ENCODE results near the gene MIAT. TPM values are rescaled to one million over a fixed set of nuclear protein-coding genes. Genes with fewer than 3 reads are reported as not detected.

MIAT gene
- total RNA-seq, 1 experiment from 2014 or later = 0.41 TPM

DNA sequence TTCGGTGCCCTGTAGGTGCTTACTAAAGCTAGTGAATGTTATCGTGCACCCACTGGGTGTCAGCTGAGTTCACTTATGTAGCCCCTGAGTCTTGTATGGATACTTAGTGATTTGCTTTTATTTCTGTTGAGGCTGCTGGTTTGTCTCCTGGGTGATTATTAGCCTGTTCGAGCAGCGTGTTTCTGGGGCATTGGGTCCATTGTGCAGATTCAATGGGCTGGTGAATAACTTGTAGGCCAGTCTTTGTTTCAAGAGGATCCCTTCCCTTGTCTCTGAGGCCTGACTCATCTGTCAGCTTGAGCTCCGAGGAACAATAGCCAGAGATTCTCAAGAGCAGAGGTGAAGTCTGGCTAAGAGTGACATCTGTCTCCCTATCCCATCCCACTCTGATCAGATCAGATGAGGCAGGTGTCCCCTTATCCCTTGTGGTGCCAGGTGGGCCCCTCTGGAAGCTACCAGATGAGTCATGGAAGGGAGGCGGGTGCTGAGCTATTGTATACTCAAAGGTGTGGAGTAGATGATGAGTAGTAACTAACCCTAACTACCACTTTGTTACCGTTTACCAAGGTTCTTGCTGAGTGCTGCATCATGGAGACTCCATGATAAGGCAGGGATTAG lies 3.7 kb downstream of the MIAT start:
- CTCF ChIA-PET = interaction anchor here (0.5 kb wide), 1 partner anchor 1443 kb away, joined by 3 read pairs; no protein-coding TSS in a partner anchor
- Mint-ChIP-seq H3K4me3 (ENCODE audit: unreplicated experiment) (no peak overlapping the region), H3K27me3 (ENCODE audit: insufficient read depth, unreplicated experiment) (peaks cover 25% of the 10 kb centered on the region), H3K9me3 (ENCODE audit: unreplicated experiment) (no peaks in the 10 kb centered on the region), H3K4me1 (ENCODE audit: low read depth, unreplicated experiment) (no peaks in the 10 kb centered on the region), H3K27ac (ENCODE audit: unreplicated experiment) (no peak overlapping the region), H3K36me3 (ENCODE audit: insufficient read depth, unreplicated experiment) (no peaks in the 10 kb centered on the region)
- no peak for TF ChIP-seq CTCF (IDR thresholded peaks at IDR 0.05; ENCODE audit: insufficient read depth in 1 of 2, low read depth in 1 of 2, low read length in 1 of 2, severe bottlenecking in 1 of 2, unreplicated experiment in 1 of 2)
- no peaks in the 10 kb centered on the region for H3K27me3 ChIP-seq (replicated peaks; ENCODE audit: control insufficient read depth, insufficient read depth, low read length)
- POLR2A ChIA-PET = no interaction called here
- H3K9me3 ChIP-seq = no peaks in the 10 kb centered on the region
- no peak overlapping the region for H3K4me3 ChIP-seq (ENCODE audit: low read depth, low read length)
- no peaks in the 10 kb centered on the region for H3K4me1 ChIP-seq
- no peak for DNase-seq
- no TSS peak for BruUV-seq (replicated peaks)
- intact Hi-C loops (cut with micrococcal nuclease; ENCODE audit: unreplicated experiment) = no loop called here
- no peaks in the 10 kb centered on the region for H3K36me3 ChIP-seq (ENCODE audit: control insufficient read depth, insufficient read depth, low read length)

GRCh38 chr22:26662160-26662559 lies 4.8 kb downstream of the MIAT start:
- intact Hi-C loops (cut with micrococcal nuclease; ENCODE audit: unreplicated experiment) = no loop called here
- Histone ChIP-seq H3K27me3 (replicated peaks; ENCODE audit: control insufficient read depth, insufficient read depth, low read length) (no peaks in the 10 kb centered on the region), H3K4me3 (ENCODE audit: low read depth, low read length) (no peak overlapping the region), H3K9me3 (no peaks in the 10 kb centered on the region), H3K36me3 (ENCODE audit: control insufficient read depth, insufficient read depth, low read length) (no peaks in the 10 kb centered on the region), H3K4me1 (no peaks in the 10 kb centered on the region)
- Mint-ChIP-seq H3K9me3 (ENCODE audit: unreplicated experiment) (no peaks in the 10 kb centered on the region), H3K27me3 (ENCODE audit: insufficient read depth, unreplicated experiment) (peaks cover 22% of the 10 kb centered on the region), H3K36me3 (ENCODE audit: insufficient read depth, unreplicated experiment) (no peaks in the 10 kb centered on the region), H3K4me3 (ENCODE audit: unreplicated experiment) (no peak overlapping the region), H3K4me1 (ENCODE audit: low read depth, unreplicated experiment) (no peaks in the 10 kb centered on the region), H3K27ac (ENCODE audit: unreplicated experiment) (no peak overlapping the region)
- TF ChIP-seq CTCF (IDR thresholded peaks at IDR 0.05; ENCODE audit: insufficient read depth in 1 of 2, low read depth in 1 of 2, low read length in 1 of 2, severe bottlenecking in 1 of 2, unreplicated experiment in 1 of 2) = no peak
- BruUV-seq (replicated peaks) = no TSS peak
- POLR2A ChIA-PET = no interaction called here
- CTCF ChIA-PET = interaction anchor here (0.6 kb wide), 1 partner anchor 1750 kb away, joined by 3 read pairs; no protein-coding TSS in a partner anchor
- no peak for DNase-seq

GRCh38 chr22:26663374-26663923 lies 6.1 kb downstream of the MIAT start:
- Mint-ChIP-seq H3K36me3 (ENCODE audit: insufficient read depth, unreplicated experiment) (no peaks in the 10 kb centered on the region), H3K27me3 (ENCODE audit: insufficient read depth, unreplicated experiment) (peaks cover 14% of the 10 kb centered on the region), H3K4me1 (ENCODE audit: low read depth, unreplicated experiment) (no peaks in the 10 kb centered on the region), H3K9me3 (ENCODE audit: unreplicated experiment) (no peaks in the 10 kb centered on the region), H3K4me3 (ENCODE audit: unreplicated experiment) (no peak overlapping the region), H3K27ac (ENCODE audit: unreplicated experiment) (no peak overlapping the region)
- TF ChIP-seq CTCF (IDR thresholded peaks at IDR 0.05; ENCODE audit: insufficient read depth in 1 of 2, low read depth in 1 of 2, low read length in 1 of 2, severe bottlenecking in 1 of 2, unreplicated experiment in 1 of 2) = no peak
- intact Hi-C loops (cut with micrococcal nuclease; ENCODE audit: unreplicated experiment) = no loop called here
- H3K4me1 ChIP-seq = no peaks in the 10 kb centered on the region
- ChIA-PET POLR2A (no interaction called here), CTCF (no interaction called here)
- no peaks in the 10 kb centered on the region for H3K9me3 ChIP-seq
- H3K36me3 ChIP-seq (ENCODE audit: control insufficient read depth, insufficient read depth, low read length) = no peaks in the 10 kb centered on the region
- no TSS peak for BruUV-seq (replicated peaks)
- no peaks in the 10 kb centered on the region for H3K27me3 ChIP-seq (replicated peaks; ENCODE audit: control insufficient read depth, insufficient read depth, low read length)
- H3K4me3 ChIP-seq (ENCODE audit: low read depth, low read length) = no peak overlapping the region
- no peak for DNase-seq
